Esophagus squamous epithelium (tissue), 5 donors: ENCODE measurements around the gene FRMD1. TPM values are rescaled to one million over a fixed set of nuclear protein-coding genes. Genes with fewer than 3 reads are reported as not detected.

Experiments
- DNase-seq: peaks from one replicate; lab custom pipeline; 2025; lab: John Stamatoyannopoulos, UW
- H3K27ac ChIP-seq, 4 donors: fragments of 200-600 bp; sonication (generic); one replicate each; pipeline ENCODE4 v1.5.1; 2016 to 2019; ENCODE audit warnings: mild to moderate bottlenecking in 1 of 4
- H3K27me3 ChIP-seq, 4 donors: fragments of 200-600 bp; sonication (generic); 1 replicate in 3 of 4; 2 replicates in 1 of 4; pipeline versions ENCODE4 v1.5.1 to v1.6.0; 2017 to 2021; ENCODE audit warnings: antibody characterized with exemption in 1 of 4
- H3K36me3 ChIP-seq, 3 donors: fragments of 200-600 bp; sonication (generic); one replicate each; pipeline ENCODE4 v1.5.1; 2016 to 2019
- H3K4me1 ChIP-seq, 3 donors: fragments of 200-600 bp; sonication (generic); one replicate each; pipeline ENCODE4 v1.5.1; 2017 to 2019
- H3K4me3 ChIP-seq, 4 donors: fragments of 200-600 bp; sonication (generic); 1 replicate in 3 of 4; 2 replicates in 1 of 4; pipeline ENCODE4 v1.5.1; 2016 to 2019; ENCODE audit warnings: mild to moderate bottlenecking in 2 of 4, moderate library complexity in 1 of 4
- H3K9me3 ChIP-seq, 3 donors: fragments of 200-600 bp; sonication (generic); one replicate each; pipeline ENCODE4 v1.5.1; 2016 to 2019
- POLR2A ChIP-seq, 4 donors: fragments of 450-650 bp; IDR thresholded peaks; one replicate each; pipeline ENCODE4 v1.6.1; 2017; ENCODE audit warnings: antibody characterized with exemption in 4 of 4, mild to moderate bottlenecking in 4 of 4, moderate library complexity in 3 of 4
- WGBS, 2 donors: methylation state at CpG; one replicate each; pipeline ENCODE4 v1.1.5; 2018; 5-methylcytosine and 5-hydroxymethylcytosine counted together
- intact Hi-C: fragments of 100-400 bp; cut with DNase I; formaldehyde crosslinking; loops from one replicate; pipeline ENCODE4 v1.15.0; 2022
- total RNA-seq, 4 donors: library from RNA; depleted of rRNA; stranded (reverse); fragments of >200 nt; gene quantifications; one replicate each; pipeline ENCODE4 v1.1.0, GENCODE V29; 2016
- TF ChIP-seq, protein P1 (sequence below), 6 experiments: fragments of 450-650 bp in 4 of 6; fragments of 200-600 bp in 2 of 6; sonication (generic) in 2 of 6; IDR thresholded peaks; one replicate each; pipeline ENCODE4 v1.5.1; 2016 to 2019; ENCODE audit warnings: antibody characterized with exemption in 6 of 6, mild to moderate bottlenecking in 4 of 6, moderate library complexity in 4 of 6
- donor health status: DM: yes; HTN: yes; CAD: no.

The FRMD1 gene
- total RNA-seq, 4 donors from 2014 or later, result 0.13 to 0.19 TPM; not detected in 2

DNA sequence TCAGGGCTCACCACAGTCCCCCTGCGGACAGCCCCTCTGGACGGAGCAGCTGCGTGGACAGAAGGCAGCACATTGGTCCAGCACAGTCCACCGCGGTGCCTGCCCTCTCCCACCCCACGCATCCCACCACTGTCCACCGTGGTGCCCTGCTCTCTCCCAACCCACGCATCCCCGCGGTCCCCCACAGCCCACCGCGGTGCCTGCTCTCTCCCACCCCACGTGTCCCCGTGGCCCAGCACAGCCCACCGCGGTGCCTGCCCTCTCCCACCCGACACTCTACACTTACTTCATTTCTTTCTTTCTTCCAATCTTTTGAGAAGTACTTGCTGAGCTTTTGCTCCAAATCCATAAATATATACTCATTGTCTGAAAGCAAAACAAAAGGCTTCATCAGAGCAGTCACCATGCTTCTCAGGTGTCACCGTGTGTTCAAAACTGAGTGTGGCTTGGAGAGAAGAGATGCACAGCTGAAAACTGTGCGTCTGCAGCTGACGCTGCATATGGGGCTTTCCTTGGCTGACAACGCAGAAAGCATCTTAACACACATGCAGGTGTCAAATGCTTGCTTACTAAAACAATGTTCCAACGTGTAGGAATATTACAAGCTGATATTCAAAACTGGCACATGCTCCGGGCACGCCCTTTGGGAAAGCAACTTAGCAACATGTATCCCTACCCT lies 11.8 kb downstream of the FRMD1 start:
- intact Hi-C loops, result no loop called here
- Histone ChIP-seq H3K9me3 (no peaks in the 10 kb centered on the region), H3K27ac (no peak overlapping the region), H3K4me1 (no peaks in the 10 kb centered on the region), H3K36me3 (no peaks in the 10 kb centered on the region), H3K4me3 (no peak overlapping the region), H3K27me3 (peaks cover 0 to 14% (median 0%) of the 10 kb centered on the region in 4 donors)
- no peak for TF ChIP-seq POLR2A (IDR thresholded peaks at IDR 0.05)
- TF ChIP-seq, protein P1, sequence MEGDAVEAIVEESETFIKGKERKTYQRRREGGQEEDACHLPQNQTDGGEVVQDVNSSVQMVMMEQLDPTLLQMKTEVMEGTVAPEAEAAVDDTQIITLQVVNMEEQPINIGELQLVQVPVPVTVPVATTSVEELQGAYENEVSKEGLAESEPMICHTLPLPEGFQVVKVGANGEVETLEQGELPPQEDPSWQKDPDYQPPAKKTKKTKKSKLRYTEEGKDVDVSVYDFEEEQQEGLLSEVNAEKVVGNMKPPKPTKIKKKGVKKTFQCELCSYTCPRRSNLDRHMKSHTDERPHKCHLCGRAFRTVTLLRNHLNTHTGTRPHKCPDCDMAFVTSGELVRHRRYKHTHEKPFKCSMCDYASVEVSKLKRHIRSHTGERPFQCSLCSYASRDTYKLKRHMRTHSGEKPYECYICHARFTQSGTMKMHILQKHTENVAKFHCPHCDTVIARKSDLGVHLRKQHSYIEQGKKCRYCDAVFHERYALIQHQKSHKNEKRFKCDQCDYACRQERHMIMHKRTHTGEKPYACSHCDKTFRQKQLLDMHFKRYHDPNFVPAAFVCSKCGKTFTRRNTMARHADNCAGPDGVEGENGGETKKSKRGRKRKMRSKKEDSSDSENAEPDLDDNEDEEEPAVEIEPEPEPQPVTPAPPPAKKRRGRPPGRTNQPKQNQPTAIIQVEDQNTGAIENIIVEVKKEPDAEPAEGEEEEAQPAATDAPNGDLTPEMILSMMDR (IDR thresholded peaks at IDR 0.05), result no peak
- no peak for DNase-seq
- 85 to 88% methylated on average over 19 to 24 of the region's 24 CpGs for WGBS, 2 donors

DNA sequence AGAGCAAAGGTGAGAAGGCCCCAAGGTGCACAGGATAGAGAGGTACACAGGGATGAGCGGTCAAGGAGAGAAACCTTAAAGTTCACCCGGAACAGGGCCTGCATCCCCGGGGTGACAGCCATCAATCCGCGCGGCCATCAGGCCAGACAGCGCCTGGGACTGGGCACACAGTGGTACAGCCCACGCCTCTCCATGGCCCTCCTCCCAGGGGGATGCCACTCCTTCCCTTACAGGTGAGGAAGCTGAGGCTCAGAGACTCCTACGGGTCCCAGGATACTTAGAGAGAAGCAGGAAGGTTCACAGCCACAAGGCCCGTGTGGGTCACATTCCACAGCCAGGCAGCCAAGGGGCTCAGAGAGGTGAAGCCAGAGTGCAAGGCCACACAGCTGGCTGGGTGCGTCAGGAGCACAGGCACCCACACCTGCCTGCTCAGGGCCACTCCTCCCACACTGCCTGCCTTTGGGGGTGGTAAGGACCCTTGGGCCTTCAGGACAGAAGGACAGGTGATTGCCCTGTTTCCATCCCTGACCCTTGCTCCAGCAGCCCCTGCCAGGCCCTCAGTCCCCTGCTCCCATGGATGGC lies 14.7 kb downstream of the FRMD1 start:
- Histone ChIP-seq H3K27ac (no peak overlapping the region), H3K4me1 (peaks cover 7 to 21% (median 10%) of the 10 kb centered on the region in 3 donors), H3K4me3 (no peak overlapping the region), H3K9me3 (no peaks in the 10 kb centered on the region), H3K36me3 (no peaks in the 10 kb centered on the region), H3K27me3 (no peaks in the 10 kb centered on the region)
- intact Hi-C loops, result no loop called here
- WGBS, 2 donors, result 60 to 96% methylated on average over 1 to 7 of the region's 11 CpGs
- no peak for TF ChIP-seq POLR2A (IDR thresholded peaks at IDR 0.05)
- TF ChIP-seq, protein P1 (IDR thresholded peaks at IDR 0.05), result no peak
- DNase-seq, result no peak

DNA sequence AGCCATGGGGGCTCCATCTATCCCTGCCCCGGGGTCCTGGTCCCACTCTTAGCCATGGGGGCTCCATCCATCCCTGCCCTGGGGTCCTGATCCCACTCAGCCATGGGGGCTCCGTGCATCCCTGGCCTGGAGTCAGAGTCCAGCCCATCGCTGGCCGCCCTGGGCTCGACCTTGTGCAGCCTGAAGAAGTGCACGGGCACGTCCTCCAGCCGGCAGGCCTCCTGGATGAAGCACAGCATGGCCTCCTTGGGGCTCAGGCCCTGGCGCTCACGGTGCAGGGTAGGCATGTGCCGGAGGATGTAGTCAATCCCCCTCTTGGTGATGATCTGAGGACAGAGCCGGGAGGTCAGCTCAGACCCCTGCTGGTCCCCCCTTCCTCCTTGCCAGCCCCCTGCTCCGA lies 15.6 kb downstream of the FRMD1 start:
- intact Hi-C loops, result no loop called here
- no peak overlapping the region for H3K27ac ChIP-seq
- no peak overlapping the region for H3K4me3 ChIP-seq
- no peaks in the 10 kb centered on the region for H3K27me3 ChIP-seq
- DNase-seq, result no peak
- H3K36me3 ChIP-seq, result no peaks in the 10 kb centered on the region
- WGBS, 2 donors, result no CpG with 5 or more reads among the region's 13 CpGs
- H3K9me3 ChIP-seq, result no peaks in the 10 kb centered on the region
- no peak for TF ChIP-seq POLR2A (IDR thresholded peaks at IDR 0.05)
- TF ChIP-seq, protein P1 (IDR thresholded peaks at IDR 0.05), result no peak
- peaks cover 10 to 27% (median 10%) of the 10 kb centered on the region in 3 donors for H3K4me1 ChIP-seq

DNA sequence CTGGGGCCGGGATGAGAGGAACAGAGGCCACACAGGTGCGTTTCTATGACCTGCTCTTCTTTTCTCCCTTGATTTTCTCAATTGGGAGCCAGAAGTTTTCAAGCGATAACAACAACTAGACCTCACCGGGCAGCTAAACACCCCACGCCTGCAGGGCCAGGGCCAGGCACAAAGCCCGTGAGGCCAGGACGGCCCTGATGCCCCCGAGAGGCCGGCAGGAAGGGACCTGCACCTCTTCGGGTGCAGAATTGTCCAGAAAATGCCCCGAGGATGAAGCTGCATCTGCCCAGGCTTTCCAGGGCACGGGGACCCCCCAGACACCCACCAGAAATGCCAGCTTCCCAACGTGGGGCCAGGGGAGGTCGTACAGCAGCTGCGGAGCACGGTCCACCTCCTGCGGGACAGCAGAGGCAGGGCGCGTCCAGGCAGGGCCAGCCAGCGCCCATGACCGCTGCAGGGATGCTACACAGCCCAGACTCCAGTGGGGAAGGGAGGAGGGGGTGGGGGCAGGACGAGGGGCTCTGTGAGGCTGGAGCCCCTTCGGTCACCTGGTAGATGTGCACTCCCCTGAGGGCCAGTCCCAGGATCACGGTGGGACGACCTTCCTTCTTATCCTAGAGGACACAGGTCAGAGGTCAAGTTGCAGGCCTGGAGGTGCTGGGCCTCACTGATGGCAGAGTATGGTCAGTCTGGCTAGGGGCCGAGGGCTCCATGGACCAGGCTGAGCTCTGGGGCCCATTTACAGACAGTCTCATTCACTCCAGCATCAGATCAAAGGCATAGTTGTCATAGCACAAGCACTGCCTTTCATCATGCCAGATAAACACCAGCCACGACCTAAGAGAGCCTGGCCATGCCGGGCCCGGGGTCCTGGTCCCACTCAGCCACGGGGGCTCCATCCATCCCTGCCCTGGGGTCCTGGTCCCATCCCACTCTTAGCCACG lies 16.4 kb downstream of the FRMD1 start:
- DNase-seq, result no peak
- Histone ChIP-seq H3K4me3 (no peak overlapping the region), H3K27me3 (no peaks in the 10 kb centered on the region), H3K36me3 (no peaks in the 10 kb centered on the region), H3K4me1 (peaks cover 10 to 32% (median 12%) of the 10 kb centered on the region in 3 donors), H3K27ac (no peak overlapping the region), H3K9me3 (no peaks in the 10 kb centered on the region)
- TF ChIP-seq, protein P1 (IDR thresholded peaks at IDR 0.05), result no peak
- no peak for TF ChIP-seq POLR2A (IDR thresholded peaks at IDR 0.05)
- 82 to 92% methylated on average over 2 to 8 of the region's 31 CpGs for WGBS, 2 donors
- intact Hi-C loops, result no loop called here
